IPS-11a (cell line): ENCODE results near the gene FAS.

Source experiments
- H3K4me3 ChIP-seq: one replicate; pipeline ENCODE4 v1.5.1; 2013; ENCODE audit warnings: low read depth, low read length, control low read depth

FAS gene

DNA sequence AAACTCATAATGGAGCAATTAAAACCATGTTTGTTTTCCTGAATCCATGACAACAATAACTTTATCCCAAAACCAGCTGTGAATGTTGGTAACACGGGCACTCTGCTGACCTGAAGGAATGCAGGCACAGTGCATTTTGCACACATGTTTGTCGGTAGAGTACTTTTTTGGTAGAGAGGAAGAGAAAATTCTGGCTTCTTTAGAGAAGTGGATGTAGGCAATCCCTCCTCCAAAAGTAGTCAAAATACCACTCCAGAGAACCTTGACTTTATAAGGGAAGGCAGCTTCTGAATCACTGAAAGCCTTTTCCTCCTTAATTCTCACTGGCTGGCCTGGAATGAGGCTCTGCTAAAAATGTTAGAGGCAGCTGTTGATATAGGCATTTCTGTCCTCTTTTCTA, 22.2 kb upstream of the FAS start:
- H3K4me3 ChIP-seq: no peak overlapping the region

DNA sequence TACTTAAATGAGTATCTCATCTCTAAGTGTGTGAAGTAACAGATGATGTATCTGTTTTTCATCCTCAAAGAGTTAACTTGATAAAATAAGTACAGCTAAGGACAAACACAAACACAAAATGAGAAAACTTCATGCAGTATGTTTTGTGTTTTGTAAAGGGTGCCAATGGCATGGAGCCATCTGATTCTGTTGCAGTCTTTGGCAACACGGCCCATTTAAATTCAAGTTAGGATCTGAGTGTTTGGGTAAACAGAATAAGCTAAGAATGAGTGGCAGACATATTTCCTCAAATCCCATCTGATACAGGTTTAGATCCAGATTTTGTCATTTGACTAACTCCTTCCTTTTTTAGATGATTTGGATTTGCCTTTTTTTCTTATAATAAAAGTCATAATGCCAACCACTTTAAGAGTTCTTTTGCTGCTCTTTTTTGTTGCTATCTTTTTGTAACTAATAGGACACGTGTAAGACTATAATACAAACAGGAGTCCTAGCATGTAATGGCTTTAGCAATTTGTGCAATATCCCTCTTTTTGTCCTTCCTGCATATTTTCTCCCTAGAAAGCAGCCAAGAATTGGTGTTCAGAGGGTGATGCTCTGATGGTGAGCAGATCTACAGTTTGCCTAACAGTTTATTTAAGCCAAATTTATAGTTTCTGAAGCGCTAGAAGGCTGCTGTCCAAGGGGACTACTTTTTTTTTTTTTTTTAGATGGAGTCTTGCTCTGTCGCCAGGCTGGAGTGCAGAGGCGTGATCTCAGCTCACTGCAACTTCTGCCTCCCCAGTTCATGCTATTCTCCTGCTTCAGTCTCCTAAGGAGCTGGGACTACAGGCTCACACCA, 19.2 kb upstream of the FAS start:
- H3K4me3 ChIP-seq: no peak overlapping the region

DNA sequence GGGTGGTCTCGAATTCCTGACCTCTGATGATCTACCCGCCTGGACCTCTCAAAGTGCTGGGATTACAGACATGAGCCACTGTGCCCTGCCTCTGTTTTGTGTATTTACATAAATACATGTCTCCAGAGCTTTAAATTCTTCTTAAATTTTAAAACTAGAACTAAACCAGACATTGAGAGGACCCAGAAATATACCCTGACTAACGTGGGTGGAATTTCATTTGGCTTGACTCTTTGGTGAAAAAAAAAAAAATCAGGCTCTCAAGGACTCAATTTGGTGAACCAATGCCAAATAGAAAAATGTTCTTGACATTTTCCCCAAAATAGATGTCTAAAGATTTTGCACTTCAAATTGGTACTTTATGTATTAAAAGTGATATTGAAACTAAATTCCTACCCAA, 16.6 kb upstream of the FAS start:
- no peak overlapping the region for H3K4me3 ChIP-seq

DNA sequence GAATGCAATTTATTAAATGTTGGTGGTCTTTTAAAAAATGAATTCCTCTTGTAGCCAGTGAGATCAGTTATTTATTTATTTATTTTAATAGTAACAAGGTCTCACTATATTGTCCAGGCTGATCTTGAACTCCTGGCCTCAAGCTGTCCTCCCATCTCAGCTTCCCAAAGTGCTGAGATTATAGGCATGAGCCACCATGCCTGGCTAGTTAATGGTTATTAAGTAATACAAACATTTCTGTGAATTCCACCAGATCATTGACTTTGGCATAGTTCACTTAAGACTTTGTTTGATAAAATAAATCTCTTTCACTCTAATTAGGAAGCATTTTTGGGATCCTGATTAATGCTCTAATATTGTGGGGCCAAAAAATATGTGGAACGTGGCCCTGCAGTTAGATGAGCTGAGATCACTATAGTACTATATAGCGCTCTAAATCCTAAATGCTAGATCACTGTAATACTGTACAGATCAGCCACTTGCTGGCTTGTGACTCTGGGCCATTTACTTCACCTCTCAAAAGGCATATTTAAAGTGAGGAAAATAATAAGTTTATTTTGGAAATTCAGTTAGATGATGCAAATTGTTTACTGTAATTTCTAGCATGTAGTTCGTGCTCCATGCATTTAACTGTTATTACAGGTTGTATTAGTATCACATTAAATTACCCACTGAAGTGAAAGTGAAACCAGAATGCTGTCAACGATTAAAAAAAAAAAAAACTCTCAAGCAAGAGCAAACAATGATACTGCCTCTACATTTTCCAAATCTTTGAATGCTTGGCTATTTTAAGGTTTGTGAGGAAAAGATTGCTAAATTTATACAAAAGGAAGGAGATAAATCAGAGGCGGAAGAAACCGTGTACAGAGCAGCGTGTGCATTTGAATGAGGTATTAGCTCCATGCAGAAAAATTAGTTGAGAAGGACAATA, 15.9 kb upstream of the FAS start:
- no peak overlapping the region for H3K4me3 ChIP-seq

DNA sequence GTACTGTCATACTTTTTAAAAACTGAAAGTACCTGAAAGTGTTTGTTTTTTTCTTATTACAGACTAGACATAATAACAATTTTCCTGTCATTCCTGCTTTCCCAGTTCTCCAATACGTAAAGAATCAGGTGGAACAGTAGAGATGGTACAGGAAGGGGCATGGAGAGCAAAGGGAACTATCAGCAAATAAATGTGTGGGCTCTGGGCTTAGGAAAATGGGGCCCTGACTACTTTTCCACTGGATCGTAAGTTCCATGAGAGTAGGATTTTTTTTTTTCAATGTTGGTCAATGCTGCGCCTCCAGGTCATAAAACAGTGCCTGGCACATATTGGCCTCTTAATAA, 15.2 kb upstream of the FAS start:
- no peak overlapping the region for H3K4me3 ChIP-seq

DNA sequence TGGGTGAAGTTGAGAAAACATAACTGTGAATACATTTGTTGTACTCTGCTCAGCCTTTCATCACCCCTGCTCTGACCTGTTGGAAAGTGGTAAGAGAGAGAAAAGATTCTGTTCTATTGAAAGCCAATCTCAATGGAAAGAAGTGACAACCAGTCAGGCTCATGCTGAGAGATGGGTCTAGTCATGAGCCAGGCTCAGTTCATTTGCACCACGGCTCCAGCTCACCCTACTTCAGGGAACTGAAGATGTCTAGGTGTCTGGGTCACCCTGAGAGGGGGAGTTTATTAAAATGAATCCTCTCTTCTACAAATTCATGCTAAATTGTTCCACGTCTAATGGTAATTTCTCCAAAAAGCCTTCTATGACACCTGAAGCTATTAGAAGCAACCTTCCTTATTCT, 12.1 kb upstream of the FAS start:
- H3K4me3 ChIP-seq: no peak overlapping the region

DNA sequence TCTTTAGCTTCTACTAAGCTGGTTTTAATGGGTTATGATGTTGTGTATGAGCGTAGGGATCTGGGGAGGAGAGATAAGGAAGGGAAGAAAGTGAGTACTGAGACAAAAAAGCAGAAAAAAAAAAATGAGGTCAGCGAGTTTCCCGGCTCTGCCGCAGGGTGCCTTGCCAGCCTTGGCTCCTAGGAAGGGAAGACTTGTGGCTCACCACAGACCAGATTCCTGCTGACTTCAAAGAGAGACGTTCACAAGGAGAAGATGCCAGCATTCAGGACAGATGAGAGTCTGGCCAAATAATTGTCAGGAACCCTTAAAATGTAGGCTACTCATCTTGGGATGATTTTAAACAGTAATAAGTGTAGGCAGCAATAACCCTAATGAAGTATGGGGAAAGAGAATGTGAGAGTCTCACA, 11.4 kb upstream of the FAS start:
- H3K4me3 ChIP-seq: no peak overlapping the region

DNA sequence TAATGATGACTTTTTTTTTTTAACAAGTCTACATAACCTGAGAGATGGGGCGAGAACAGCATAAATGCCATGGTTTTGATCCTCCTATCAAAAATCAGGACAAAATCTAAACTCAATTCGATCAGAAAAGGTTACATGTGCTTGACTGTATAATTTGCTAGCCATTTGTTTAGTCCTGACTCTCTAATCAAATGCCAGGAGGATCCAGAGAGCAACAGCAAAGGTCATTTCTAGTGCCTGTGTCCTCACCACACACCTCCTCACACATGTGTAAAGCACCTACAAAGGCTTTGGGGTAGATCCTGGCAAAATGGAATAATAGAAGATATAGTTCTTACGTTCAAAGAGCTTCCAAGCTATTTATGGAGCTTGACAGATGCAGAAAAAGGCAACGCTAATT, 11.0 kb upstream of the FAS start:
- H3K4me3 ChIP-seq: no peak overlapping the region

DNA sequence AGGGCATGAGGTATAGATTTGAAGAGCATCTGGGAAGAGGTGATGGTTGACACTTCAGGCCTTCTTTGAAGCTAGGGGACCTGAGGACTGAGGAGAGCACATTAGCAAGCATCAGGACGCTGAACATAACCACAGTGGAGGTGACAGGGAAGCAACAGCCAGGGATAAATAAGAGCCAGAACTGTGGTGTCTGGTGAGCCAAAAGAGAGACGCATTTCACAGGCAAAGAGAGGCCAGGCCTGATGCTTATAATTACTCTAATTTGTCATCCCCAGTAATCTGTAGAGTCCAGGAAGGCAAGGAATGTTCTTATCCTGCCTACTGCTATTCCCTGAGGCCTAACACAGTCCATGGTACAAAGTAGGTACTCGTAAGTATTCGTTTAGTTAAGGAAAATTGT, 10.4 kb upstream of the FAS start:
- H3K4me3 ChIP-seq: no peak overlapping the region

DNA sequence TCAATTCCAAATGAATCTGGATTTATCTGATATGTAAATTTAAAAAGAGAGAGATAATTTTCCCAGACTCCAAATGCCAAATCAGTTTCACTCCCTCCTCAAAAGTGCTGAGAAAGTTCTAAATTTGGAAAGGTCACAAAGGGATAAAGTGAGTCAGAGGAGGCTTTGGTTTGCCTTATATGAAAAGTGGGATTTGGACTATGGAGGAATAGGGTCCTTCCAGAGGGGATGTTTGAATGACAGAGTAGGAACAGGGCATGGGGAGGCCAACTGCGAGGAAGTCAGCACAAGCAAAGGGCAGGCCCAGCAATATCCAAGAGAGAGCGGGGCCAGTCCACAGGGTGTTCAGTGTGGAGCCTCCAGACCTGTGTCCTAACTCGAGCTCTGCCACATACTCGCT, 9.8 kb upstream of the FAS start:
- H3K4me3 ChIP-seq: no peak overlapping the region

DNA sequence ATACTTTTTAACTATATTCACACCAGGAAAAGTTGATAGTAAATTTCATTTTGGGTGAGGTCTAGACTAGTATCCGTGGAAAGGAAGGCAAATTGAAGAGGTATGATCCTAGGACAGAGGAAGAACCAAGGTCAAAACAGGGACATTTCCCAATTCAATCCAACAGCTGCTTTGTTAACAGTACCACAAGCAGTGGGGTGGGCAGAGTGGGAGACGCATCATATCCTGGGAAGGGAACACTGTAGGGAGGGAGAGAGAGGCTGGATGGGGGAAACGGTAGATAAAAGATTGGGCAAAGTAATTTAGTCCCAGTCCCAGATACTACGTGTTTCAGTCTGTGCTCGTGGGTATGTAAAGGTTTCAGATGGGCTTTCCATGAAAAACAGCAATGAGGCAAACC, 9.2 kb upstream of the FAS start:
- H3K4me3 ChIP-seq: no peak overlapping the region

DNA sequence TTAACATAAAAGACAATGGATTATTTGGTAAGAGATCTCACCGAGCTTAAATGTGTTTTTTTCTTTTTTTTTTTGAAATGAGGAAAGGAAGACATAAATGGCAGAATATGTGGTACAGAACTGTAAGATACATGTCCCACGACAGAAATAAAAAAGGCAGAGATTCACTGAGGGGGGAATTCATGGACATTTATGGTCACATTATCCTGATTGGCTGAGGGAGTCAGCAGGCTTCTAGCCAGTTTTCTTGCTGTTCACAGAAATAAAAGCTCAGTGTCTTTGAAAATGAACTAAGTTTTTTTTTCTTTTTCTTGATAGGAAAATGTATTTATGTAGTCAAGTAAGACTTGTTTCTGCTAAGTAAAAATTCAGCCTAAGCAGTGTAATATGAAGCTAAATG, 8.2 kb upstream of the FAS start:
- no peak overlapping the region for H3K4me3 ChIP-seq

DNA sequence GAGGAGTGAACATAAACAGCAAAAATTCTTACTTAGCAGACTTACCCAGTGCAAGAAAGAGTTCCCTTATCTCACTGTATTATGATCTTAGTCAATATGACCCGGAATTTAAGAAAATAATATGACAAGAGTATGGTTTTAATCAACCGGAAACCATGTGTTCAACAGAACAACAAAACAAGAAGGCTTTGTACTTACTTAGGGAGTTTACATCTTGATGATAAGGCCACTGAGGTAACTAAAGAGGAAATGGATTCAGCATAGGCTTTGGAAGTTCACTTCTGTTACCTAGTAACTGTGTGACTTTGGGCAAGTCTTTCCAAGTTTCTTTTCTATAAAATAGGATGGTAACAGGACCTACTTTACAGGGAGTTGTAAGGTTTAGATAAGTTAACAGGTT, 7.4 kb upstream of the FAS start:
- no peak overlapping the region for H3K4me3 ChIP-seq

DNA sequence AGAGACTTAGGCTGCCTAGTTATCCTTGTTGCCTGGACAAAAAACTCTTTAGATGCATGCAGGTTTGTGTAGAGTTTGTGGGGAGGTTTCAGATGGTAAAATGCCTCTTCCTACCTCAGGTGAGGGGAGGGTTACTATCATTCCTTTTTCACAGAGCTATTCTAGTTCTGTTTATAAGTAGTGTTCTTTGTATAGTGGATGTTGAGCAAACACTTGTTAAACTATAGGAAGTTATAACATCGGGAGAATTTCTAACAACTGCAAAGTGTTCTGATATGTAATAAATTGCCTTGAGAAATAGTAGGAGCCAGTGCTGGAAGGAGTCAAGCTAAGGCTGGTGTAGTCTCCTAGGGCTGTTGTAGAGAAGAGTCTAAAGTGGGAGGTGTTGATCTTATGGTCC, 6.7 kb upstream of the FAS start:
- no peak overlapping the region for H3K4me3 ChIP-seq

DNA sequence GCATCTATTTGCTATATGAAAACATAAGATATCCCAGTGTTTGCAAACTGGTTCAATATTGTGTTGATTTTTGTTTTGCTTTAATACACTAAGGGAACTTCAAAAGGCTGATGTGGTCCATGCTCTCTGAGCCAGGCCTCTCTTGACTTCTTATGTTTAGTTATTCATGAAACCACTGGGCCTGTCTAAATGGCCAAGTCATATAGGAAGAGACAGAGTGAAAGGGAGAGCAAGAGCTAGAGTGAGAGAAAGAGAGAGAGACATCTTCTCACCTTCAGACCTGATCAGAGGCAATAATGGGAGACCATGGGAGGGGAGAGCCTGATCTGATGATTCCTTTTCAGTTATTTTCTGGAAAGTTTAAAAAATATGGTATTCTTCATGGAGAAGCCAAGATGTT, 6.1 kb upstream of the FAS start:
- H3K4me3 ChIP-seq: no peak overlapping the region

DNA sequence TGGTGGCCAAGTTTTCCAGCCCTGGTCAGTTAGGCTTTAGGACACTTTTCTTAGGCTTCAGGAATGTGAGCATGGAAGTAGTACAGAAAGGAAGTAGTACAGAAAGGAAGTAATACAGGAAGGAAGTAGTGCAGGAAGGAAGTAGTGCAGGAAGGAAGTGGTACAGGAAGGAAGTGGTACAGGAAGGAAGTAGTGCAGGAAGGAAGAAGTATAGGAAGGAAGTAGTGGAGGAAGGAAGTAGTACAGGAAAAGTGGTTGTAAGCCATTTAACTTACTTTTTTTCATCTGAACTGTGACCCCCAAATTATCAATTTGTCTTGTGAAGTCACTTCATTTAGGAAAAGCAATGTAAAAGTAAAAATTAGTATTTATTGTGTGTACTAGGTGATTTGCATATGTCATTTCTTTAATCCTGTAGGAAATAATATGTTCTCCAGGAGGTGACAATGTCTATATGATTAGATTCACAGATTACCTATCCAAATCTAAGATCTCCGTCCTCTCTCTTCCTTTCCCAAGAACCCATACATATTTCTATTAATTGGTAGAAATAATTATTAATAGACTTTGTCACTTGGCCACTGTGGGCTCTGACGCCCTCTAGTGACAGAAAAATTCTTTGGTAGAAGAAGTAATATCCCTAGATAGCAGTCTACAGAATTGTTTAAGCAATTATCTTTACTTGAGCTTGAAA, 3.9 kb upstream of the FAS start:
- no peak overlapping the region for H3K4me3 ChIP-seq

DNA sequence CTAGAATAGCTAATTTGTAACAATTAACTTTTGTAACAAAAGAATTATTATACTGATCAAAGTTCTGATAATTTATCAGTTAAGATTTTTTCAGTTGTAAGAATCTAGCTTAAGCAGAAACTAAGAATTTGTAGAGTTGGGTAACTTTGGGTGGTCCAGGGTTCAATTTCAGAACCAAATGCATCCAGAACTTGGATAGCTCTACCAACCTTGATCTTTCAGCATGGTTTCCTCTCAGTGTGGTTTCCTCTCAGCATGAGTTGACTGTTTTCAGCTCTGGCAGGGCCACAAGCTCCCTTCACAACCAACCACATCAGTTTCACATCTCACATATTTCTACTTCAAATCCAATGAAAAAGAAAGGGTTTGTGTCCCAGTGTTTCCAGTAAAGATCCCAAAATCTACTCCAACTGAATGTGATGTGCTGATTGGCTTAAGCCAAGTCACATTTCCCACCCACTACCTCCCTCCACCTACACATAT, 3.3 kb upstream of the FAS start:
- no peak overlapping the region for H3K4me3 ChIP-seq

DNA sequence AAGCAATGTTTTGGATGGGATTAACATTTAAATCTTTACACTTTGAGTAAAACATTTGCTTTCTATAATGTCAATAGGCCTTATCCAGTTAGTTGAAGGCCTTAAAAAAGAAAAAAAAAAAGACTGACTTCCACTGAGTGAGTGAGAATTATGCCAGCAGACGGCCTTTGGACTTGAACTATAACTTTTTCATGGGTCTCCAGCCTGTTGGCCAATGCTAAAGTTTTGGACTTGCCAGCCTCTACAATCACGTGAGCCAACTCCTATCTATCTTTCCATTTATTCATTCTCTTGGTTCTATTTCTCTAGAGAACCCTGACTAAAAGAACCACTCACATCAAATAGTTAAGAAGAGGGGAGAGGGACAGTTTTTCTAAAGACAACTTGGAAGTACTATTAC, 2.8 kb upstream of the FAS start:
- no peak overlapping the region for H3K4me3 ChIP-seq

DNA sequence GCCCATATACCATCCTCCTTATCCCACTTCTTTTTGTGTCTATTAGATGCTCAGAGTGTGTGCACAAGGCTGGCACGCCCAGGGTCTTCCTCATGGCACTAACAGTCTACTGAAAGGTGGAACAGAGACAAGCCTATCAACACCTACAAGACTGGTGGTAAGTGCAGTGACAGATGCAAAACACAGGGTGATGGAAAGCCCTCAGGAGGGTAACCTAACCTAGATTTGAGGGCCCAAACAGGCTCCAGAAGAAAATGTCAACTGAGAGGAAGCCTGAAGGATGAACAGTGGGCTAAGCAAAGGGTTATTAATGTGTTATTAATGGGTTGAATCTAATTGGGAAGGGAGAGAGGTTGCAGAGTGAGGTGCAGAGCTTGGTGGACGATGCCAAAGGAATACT, 1.2 kb upstream of the FAS start:
- no peak overlapping the region for H3K4me3 ChIP-seq

DNA sequence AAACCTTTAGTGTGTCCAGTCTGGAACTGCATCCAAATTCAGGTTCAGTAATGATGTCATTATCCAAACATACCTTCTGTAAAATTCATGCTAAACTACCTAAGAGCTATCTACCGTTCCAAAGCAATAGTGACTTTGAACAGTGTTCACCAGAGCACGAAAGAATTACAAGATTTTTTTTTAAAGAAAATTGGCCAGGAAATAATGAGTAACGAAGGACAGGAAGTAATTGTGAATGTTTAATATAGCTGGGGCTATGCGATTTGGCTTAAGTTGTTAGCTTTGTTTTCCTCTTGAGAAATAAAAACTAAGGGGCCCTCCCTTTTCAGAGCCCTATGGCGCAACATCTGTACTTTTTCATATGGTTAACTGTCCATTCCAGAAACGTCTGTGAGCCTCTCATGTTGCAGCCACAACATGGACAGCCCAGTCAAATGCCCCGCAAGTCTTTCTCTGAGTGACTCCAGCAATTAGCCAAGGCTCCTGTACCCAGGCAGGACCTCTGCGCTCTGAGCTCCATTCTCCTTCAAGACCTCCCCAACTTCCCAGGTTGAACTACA, 694 bp upstream of the FAS start:
- H3K4me3 ChIP-seq: peak overlapping the region; percentile 80

DNA sequence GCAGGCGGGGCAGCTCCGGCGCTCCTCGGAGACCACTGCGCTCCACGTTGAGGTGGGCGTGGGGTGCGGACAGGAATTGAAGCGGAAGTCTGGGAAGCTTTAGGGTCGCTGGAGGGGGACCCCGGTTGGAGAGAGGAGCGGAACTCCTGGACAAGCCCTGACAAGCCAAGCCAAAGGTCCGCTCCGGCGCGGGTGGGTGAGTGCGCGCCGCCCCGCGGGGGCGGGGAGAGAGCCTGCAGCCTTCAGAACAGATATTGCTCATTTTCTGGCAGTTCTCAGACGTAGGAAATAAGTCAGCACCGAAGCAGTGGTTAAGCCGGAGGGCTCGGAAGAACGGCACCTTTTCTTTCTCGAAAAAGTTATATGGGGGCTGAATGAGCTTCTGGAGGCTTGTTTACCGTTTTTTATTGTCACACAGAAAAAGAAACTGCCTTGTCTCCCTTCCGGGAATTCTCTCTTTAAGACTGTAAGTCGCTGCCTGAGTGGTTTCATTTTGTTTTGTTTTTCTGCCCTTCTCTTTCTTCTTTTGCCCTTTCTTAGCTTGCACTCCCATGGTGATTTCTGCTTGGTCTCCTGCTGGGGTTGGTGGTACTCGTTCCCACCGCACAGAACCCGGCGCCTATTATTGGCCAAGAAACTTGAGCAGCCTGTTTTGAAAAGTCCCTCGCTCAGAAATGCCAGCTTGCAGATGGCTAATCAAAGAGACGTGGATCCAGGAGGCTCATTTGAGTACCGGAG, 732 bp downstream of the FAS start:
- H3K4me3 ChIP-seq: peak overlapping the region; percentile 80
